ENCODE data around the gene U2SURP.
"Not testable (repeated sequence)": the region's sequence is repeated elsewhere in the genome, so short reads cannot be mapped to it uniquely, and the experiment has no call there.

The U2SURP gene

GRCh38 chr3:142976621-142977398, 24.6 kb upstream of the U2SURP start:
- DNase-seq (ENCODE audit: low read depth) = no peak

GRCh38 chr3:142977399-142977728, 24.0 kb upstream of the U2SURP start:
- no peak for DNase-seq (ENCODE audit: low read depth)

- DNase-seq (ENCODE audit: low read depth) = no peak
Measured at GRCh38 chr3:142981108-142981507, 20.3 kb upstream of the U2SURP start.

GRCh38 chr3:142982038-142982773, 19.2 kb upstream of the U2SURP start:
- no peak for DNase-seq (ENCODE audit: low read depth)

- DNase-seq (ENCODE audit: low read depth) = no peak
Measured at GRCh38 chr3:142983318-142983717, 18.1 kb upstream of the U2SURP start.

- no peak for DNase-seq (ENCODE audit: low read depth)
Measured at GRCh38 chr3:142984255-142984654, 17.1 kb upstream of the U2SURP start.

- no peak for DNase-seq (ENCODE audit: low read depth)
Measured at GRCh38 chr3:142987080-142987700, 14.2 kb upstream of the U2SURP start.

- no peak for DNase-seq (ENCODE audit: low read depth)
Measured at GRCh38 chr3:142987707-142988106, 13.7 kb upstream of the U2SURP start.

GRCh38 chr3:142988221-142988620, 13.1 kb upstream of the U2SURP start:
- DNase-seq (ENCODE audit: low read depth) = not testable (repeated sequence)

- not testable (repeated sequence) for DNase-seq (ENCODE audit: low read depth)
Measured at GRCh38 chr3:142988826-142989225, 12.5 kb upstream of the U2SURP start.

- DNase-seq (ENCODE audit: low read depth) = no peak
Measured at GRCh38 chr3:142990721-142991120, 10.6 kb upstream of the U2SURP start.

GRCh38 chr3:142992323-142992722, 9.0 kb upstream of the U2SURP start:
- no peak for DNase-seq (ENCODE audit: low read depth)

GRCh38 chr3:142993958-142994442, 7.4 kb upstream of the U2SURP start:
- peak; percentile 54 for DNase-seq (ENCODE audit: low read depth)

- no peak for DNase-seq (ENCODE audit: low read depth)
Measured at GRCh38 chr3:142997330-142997729, 4.0 kb upstream of the U2SURP start.

GRCh38 chr3:142998439-142998838, 2.9 kb upstream of the U2SURP start:
- no peak for DNase-seq (ENCODE audit: low read depth)

- DNase-seq (ENCODE audit: low read depth) = no peak
Measured at GRCh38 chr3:142999881-143000280, 1.5 kb upstream of the U2SURP start.

- no peak for DNase-seq (ENCODE audit: low read depth)
Measured at GRCh38 chr3:143000528-143000927, 842 bp upstream of the U2SURP start.

- DNase-seq (ENCODE audit: low read depth) = no peak
Measured at GRCh38 chr3:143001034-143001368, 369 bp upstream of the U2SURP start.

GRCh38 chr3:143002083-143002712, 828 bp downstream of the U2SURP start:
- no peak for DNase-seq (ENCODE audit: low read depth)

- DNase-seq (ENCODE audit: low read depth) = no peak
Measured at GRCh38 chr3:143002727-143003126, 1.4 kb downstream of the U2SURP start.

GRCh38 chr3:143004823-143005222, 3.5 kb downstream of the U2SURP start:
- DNase-seq (ENCODE audit: low read depth) = no peak

- no peak for DNase-seq (ENCODE audit: low read depth)
Measured at GRCh38 chr3:143010024-143010423, 8.7 kb downstream of the U2SURP start.

GRCh38 chr3:143011705-143012104, 10.3 kb downstream of the U2SURP start:
- DNase-seq (ENCODE audit: low read depth) = no peak

Data from activated T-cell treated with anti-CD3 and anti-CD28 coated beads for 1 hour (primary cell).